Measurements from ENCODE around the gene ENPP7. TPM values are rescaled to one million over a fixed set of nuclear protein-coding genes. Genes with fewer than 3 reads are reported as not detected.
"Not testable (repeated sequence)": the region's sequence is repeated elsewhere in the genome, so short reads cannot be mapped to it uniquely, and the experiment has no call there.

ENPP7 gene
- polyA plus RNA-seq, 1 donor from 2014 or later: 0.89 TPM

GRCh38 chr17:79761894-79762589 is 31.3 kb downstream of the ENPP7 start:
- Mint-ChIP-seq H3K27ac (peak overlapping the region in 1 of 3 donors; percentile 17), H3K27me3 (peaks cover 16% of the 10 kb centered on the region), H3K36me3 (no peaks in the 10 kb centered on the region), H3K9me3 (no peaks in the 10 kb centered on the region), H3K4me1 (peaks cover 0 to 1% (median 0%) of the 10 kb centered on the region in 3 donors), H3K4me3 (no peak overlapping the region)

DNA sequence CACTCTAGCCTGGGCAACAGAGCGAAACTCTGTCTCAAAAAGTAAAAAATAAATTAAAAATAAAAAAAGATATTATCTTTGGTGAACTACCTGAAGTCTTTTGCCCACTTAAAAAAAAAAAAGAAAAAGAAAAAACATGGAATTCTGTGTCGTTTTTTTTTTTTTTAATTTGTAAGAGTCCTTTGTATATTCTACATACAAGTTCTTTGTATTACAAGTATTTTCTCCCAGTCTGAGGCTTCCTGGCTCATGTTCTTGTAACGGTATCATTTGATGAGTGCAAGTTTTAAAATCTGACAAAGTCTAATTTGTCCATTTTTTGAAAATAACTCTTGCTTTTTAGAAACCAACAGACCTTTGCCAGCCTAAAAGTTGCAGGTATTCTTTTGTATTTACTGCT is 35.0 kb downstream of the ENPP7 start:
- H3K36me3 Mint-ChIP-seq: no peaks in the 10 kb centered on the region
- peaks cover 21% of the 10 kb centered on the region for H3K27me3 Mint-ChIP-seq
- H3K4me3 Mint-ChIP-seq: no peak overlapping the region

GRCh38 chr17:79769570-79770506 is 39.1 kb downstream of the ENPP7 start:
- peaks cover 3 to 6% (median 5%) of the 10 kb centered on the region in 3 donors for H3K9me3 Mint-ChIP-seq
- H3K4me3 Mint-ChIP-seq: no peak overlapping the region
- H3K27ac Mint-ChIP-seq: no peak overlapping the region
- no peaks in the 10 kb centered on the region for H3K4me1 Mint-ChIP-seq
- peaks cover 39% of the 10 kb centered on the region for H3K27me3 Mint-ChIP-seq
- no peaks in the 10 kb centered on the region for H3K36me3 Mint-ChIP-seq

More for the DNA sequence above, 35.0 kb downstream of the ENPP7 start:
- Mint-ChIP-seq H3K4me1 (peaks cover 0 to 1% (median 0%) of the 10 kb centered on the region in 3 donors), H3K9me3 (peaks cover 3 to 6% (median 5%) of the 10 kb centered on the region in 3 donors), H3K27ac (no peak overlapping the region)

GRCh38 chr17:79771276-79771675 is 40.5 kb downstream of the ENPP7 start:
- Mint-ChIP-seq H3K4me1 (peaks cover 0 to under 1% (median 0%) of the 10 kb centered on the region in 3 donors), H3K9me3 (peaks cover 3 to 6% (median 5%) of the 10 kb centered on the region in 3 donors), H3K36me3 (no peaks in the 10 kb centered on the region), H3K4me3 (no peak overlapping the region), H3K27me3 (peaks cover 43% of the 10 kb centered on the region), H3K27ac (no peak overlapping the region)

GRCh38 chr17:79772726-79773125 is 42.0 kb downstream of the ENPP7 start:
- Mint-ChIP-seq H3K27me3 (peaks cover 49% of the 10 kb centered on the region), H3K27ac (peak overlapping the region in 1 of 3 donors; percentile 51)
- H3K4me1 Mint-ChIP-seq, H3K4me3 Mint-ChIP-seq, H3K36me3 Mint-ChIP-seq, H3K9me3 Mint-ChIP-seq: not testable (repeated sequence)

GRCh38 chr17:79774561-79774975 is 43.8 kb downstream of the ENPP7 start:
- no peak overlapping the region for H3K27ac Mint-ChIP-seq
- peaks cover 2% of the 10 kb centered on the region for H3K36me3 Mint-ChIP-seq
- H3K4me3 Mint-ChIP-seq: no peak overlapping the region
- H3K27me3 Mint-ChIP-seq: peaks cover 52% of the 10 kb centered on the region
- no peaks in the 10 kb centered on the region for H3K9me3 Mint-ChIP-seq
- peaks cover 6 to 8% (median 8%) of the 10 kb centered on the region in 3 donors for H3K4me1 Mint-ChIP-seq

DNA sequence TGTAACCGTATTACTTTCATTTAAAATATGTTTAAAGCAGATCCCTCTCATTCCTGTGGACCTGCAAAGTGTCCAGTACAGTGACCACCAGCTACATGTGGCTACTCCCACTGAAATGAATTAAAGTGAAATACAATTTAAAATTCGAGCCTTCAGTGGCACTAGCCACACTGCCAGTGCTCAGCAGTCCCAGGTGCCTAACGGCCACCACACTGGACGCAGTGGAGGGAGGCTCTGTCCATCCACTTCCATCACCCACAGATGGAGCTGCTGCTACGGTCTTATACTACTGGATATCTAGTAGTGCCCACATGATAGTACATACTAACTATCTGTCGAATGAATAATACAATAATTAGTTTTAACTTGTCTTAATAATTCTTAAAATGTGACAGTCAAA is 44.9 kb downstream of the ENPP7 start:
- Mint-ChIP-seq H3K9me3 (no peaks in the 10 kb centered on the region), H3K27me3 (peaks cover 56% of the 10 kb centered on the region), H3K4me3 (no peak overlapping the region), H3K36me3 (peaks cover 2% of the 10 kb centered on the region), H3K27ac (peak overlapping the region in 1 of 3 donors; percentile 23), H3K4me1 (peaks cover 6 to 8% (median 8%) of the 10 kb centered on the region in 3 donors)

GRCh38 chr17:79776376-79777119 is 45.8 kb downstream of the ENPP7 start:
- H3K36me3 Mint-ChIP-seq: peaks cover 2% of the 10 kb centered on the region
- H3K4me3 Mint-ChIP-seq: peak overlapping the region; percentile 48 to 87 (median 70)
- peak overlapping the region in 2 of 3 donors; percentile 34 to 85 for H3K27ac Mint-ChIP-seq
- H3K27me3 Mint-ChIP-seq: peaks cover 62% of the 10 kb centered on the region
- H3K4me1 Mint-ChIP-seq: peaks cover 8 to 10% (median 8%) of the 10 kb centered on the region in 3 donors
- H3K9me3 Mint-ChIP-seq: no peaks in the 10 kb centered on the region

DNA sequence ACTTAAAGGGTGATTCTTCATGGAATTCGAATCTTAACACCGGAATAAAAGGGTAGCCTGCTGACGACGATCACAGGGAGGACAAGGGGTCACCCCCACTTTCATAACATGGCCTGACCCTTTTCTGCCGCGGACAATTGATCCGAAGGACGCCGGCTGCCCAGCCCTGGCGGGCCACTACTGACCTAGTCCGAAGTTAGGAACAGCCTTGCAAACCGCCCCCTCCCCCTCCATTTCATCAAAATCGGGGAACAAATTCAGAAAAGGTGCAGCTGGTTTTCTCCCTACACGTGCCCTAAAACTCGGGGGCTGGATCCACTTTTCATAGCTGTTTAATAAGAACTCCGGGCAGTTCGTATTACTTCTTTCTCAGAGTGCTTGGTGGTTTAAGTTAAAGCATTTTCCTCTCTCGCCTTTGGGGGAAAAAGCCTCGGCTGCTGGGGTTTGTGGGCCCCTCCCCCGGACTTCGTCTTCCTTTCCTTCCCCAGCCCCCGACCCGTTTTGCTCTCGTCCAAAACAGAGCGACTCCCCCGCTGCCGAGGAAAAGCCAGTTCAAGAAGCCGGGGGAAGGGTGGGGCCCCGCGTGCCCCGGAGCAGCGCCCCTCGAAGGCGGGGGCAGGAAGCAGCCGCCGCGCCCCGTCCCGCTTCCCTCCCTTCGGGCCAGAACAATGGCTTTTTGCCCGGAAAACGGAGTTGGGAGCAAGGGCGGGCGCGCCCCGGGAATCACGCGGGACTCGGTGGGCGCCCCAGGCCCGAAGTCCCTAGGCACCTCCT is 46.6 kb downstream of the ENPP7 start:
- H3K27ac Mint-ChIP-seq: peak overlapping the region in 2 of 3 donors; percentile 34 to 85
- peaks cover 61% of the 10 kb centered on the region for H3K27me3 Mint-ChIP-seq
- peak overlapping the region; percentile 48 to 89 (median 76) for H3K4me3 Mint-ChIP-seq
- H3K9me3 Mint-ChIP-seq: no peaks in the 10 kb centered on the region
- peaks cover 8 to 10% (median 8%) of the 10 kb centered on the region in 3 donors for H3K4me1 Mint-ChIP-seq
- H3K36me3 Mint-ChIP-seq: peaks cover 2% of the 10 kb centered on the region

- H3K4me1 Mint-ChIP-seq: peaks cover 8 to 10% (median 8%) of the 10 kb centered on the region in 3 donors
- peak within 1 kb of the TSS; percentile 77 to 94 (median 86) for H3K4me3 Mint-ChIP-seq
- H3K36me3 Mint-ChIP-seq: peaks cover 2% of the 10 kb centered on the region
- H3K27ac Mint-ChIP-seq: peak within 1 kb of the TSS in 2 of 3 donors; percentile 83 to 85
- peaks cover 64% of the 10 kb centered on the region for H3K27me3 Mint-ChIP-seq
- H3K9me3 Mint-ChIP-seq: no peaks in the 10 kb centered on the region
Observed at GRCh38 chr17:79777894-79778503, 47.3 kb downstream of the ENPP7 start, which contains the start of gene CBX2. TSS of gene CBX2 (plus strand) at chr17:79778148. CDS start at chr17:79778236, 88 bp downstream.

DNA sequence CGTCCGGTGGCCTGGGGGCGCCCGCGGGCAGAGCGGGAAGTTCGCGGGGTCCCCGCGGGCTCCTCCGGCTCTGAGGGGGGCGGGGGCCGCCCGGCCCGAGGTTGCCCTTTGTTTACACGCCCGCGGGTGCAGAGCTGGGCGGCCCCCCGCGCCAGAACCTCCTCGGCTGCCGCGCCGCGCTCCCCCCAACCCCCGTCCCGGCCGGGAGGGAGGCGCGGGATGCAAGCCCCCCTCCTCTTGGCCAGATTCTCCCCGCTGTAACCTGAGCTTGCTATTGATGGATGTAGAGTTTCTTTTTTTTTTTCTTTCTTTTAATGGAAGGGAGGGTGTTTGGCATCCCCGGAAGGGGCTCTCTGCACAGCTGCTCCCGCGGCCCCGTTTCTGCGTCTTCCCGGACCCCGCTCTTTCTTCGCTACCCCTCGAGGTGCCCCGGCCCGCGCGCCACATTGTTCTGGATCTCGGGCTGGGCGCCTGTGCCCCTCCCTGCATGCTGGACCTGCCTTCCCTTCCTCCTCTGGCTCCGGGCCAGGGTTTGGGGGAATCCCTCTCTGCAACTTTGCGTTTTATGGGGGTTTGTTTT is 47.9 kb downstream of the ENPP7 start:
- Mint-ChIP-seq H3K4me3 (peak overlapping the region; percentile 77 to 94 (median 86)), H3K9me3 (no peaks in the 10 kb centered on the region), H3K27ac (peak overlapping the region in 2 of 3 donors; percentile 77 to 83), H3K36me3 (peaks cover 2% of the 10 kb centered on the region), H3K4me1 (peaks cover 8 to 10% (median 8%) of the 10 kb centered on the region in 3 donors), H3K27me3 (peaks cover 63% of the 10 kb centered on the region)

- peaks cover 2% of the 10 kb centered on the region for H3K36me3 Mint-ChIP-seq
- H3K4me3 Mint-ChIP-seq: peak overlapping the region; percentile 77 to 94 (median 86)
- peaks cover 58% of the 10 kb centered on the region for H3K27me3 Mint-ChIP-seq
- no peaks in the 10 kb centered on the region for H3K9me3 Mint-ChIP-seq
- peak overlapping the region in 2 of 3 donors; percentile 77 to 83 for H3K27ac Mint-ChIP-seq
- peaks cover 8 to 10% (median 8%) of the 10 kb centered on the region in 3 donors for H3K4me1 Mint-ChIP-seq
Observed at GRCh38 chr17:79779084-79779529, 48.4 kb downstream of the ENPP7 start.
